Smooth muscle cell of bladder (primary cell): Measurements from ENCODE around the gene IQCK. TPM values are rescaled to one million over a fixed set of nuclear protein-coding genes. Genes with fewer than 3 reads are reported as not detected.

Source experiments
- total RNA-seq: library from RNA; depleted of rRNA; stranded (reverse); fragments of >200 nt; gene quantifications from 2 replicates; pipeline ENCODE4 v1.2.3, GENCODE V29; 2014

The IQCK gene, protein sequence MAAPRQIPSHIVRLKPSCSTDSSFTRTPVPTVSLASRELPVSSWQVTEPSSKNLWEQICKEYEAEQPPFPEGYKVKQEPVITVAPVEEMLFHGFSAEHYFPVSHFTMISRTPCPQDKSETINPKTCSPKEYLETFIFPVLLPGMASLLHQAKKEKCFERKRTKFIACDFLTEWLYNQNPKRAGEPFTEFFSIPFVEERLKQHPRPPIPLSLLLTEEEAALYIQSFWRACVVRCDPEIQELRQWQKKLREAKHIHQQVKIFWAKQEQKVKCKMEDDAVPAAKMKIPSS
- total RNA-seq = 5.8 and 6.5 TPM in 2 replicates

DNA sequence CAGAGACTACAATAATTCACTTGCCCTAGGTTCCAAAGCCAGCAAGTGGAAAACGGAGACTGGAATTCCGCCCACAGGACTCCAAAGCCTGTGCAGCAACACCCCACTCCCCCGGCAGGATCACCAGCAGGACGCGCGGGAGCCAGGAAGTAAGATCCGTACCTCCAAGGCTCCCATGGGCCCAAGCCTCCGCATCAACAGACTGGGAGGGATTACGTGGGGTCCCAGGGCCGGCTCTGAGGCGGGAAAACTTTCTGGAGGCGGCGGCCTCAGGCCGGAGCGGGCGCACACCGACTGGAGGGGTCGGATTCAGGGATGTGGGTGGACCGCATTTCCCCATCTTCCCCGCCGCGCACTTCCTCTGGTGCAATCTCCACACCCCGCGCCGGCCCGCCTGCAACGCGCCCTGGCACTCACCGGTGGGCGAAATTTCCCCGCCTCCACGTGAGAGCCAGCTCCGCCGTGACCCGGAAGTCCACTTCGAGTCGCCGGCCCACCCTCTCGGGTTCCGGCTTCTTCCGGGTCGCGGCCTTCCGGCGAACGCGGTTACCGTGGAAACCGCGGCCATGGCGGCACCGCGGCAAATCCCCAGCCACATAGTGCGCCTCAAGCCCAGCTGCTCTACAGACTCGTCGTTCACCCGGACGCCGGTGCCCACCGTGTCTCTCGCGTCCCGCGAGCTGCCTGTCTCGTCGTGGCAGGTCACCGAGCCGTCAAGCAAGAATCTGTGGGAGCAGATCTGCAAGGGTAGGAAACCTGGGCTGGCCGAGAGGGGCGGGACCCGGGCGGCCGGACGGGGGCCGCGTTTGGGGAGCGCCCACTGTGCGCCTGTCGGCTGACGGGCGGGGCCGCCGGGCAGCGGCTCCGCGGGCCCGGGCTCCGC is at the start of gene IQCK, which contains the start of gene KNOP1:
Gene IQCK, plus strand, starts transcription at position 531 of the 883 bp plus-strand sequence. Its CDS starts 36 bp downstream, at position 567.
Gene KNOP1, minus strand, starts transcription at position 487 of the 883 bp plus-strand sequence. CDS start 3,192 bp downstream, outside the sequence.

DNA sequence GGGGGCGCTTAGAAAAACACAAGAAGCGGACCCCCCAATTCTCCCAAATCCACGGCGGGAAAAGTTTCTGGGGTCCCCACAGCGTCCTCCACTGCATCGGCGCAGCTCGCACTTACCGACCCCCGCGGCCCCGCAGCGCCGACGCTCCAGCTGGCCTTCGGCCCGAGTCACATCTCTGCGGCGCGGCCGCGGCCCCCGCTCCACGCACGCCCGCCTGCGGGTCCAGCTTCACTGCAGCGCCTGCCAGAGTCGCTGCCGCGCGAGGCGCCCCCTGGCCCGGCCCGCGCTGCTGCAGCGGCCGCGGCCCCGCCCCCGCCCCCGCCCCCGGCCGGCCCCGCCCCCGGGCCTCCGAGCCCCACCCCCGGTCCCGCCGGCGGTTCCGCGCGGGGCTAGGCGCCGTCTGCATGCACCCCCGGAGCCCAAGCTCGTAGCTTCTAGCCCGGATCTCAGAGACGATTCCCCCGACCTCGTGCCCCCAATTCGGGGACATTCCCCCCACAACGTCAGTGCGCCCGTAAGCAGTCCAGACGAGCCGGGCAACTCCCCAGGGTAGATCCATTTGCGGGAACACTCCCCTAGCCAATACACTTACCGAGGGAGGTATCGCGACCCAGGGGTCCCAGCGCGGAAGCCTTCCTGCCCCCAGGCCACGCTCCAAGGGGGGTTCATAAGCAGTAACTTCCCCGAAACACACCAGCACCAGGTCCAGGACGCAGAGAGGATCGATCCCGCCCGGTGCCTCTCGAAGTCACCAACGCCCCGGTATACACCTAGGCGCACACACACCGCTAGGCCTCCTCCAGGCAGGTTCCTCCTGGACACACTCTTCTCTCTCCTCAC is 166.8 kb downstream of the IQCK start, which contains the start of gene GPRC5B:
Gene GPRC5B, minus strand, starts transcription at position 238 of the 840 bp plus-strand sequence. CDS start 12,003 bp downstream, outside the sequence.

Other genes starting within 250 kb of the IQCK start
- gene GDE1, start 196.2 kb upstream of the IQCK start, total RNA-seq = 61.7 and 66.4 TPM in 2 replicates
- gene CCP110, start 194.3 kb upstream of the IQCK start, total RNA-seq = 6.2 and 6.3 TPM in 2 replicates
- 34.1 and 34.2 TPM in 2 replicates for gene VPS35L, start 162.6 kb upstream of the IQCK start, total RNA-seq
- 8.7 and 10.5 TPM in 2 replicates for gene KNOP1, start within 50 bp of the IQCK start, total RNA-seq
- gene GPRC5B, start 166.6 kb downstream of the IQCK start, total RNA-seq = 11.5 and 12.2 TPM in 2 replicates